Bronchial epithelial cell (primary cell): ENCODE measurements around the gene CNOT8. TPM values are rescaled to one million over a fixed set of nuclear protein-coding genes. Genes with fewer than 3 reads are reported as not detected.

ENCODE experiments used
- DNase-seq: peaks from one replicate; pipeline ENCODE4 v3.0.0-alpha.2; 2010; ENCODE audit warnings: low read depth
- FAIRE-seq: peaks from 2 replicates; lab custom pipeline; 2011; peaks lifted over from hg19 to GRCh38; lab: Jason Lieb, UNC
- H3K27me3 ChIP-seq: 2 replicates; pipeline ENCODE4 v1.5.1; 2011; ENCODE audit warnings: low read length; ENCODE audit not compliant: control insufficient read depth, insufficient read depth
- H3K36me3 ChIP-seq: 2 replicates; pipeline ENCODE4 v1.5.1; 2011; ENCODE audit warnings: low read length; ENCODE audit not compliant: control insufficient read depth, insufficient read depth
- H3K4me3 ChIP-seq: 2 replicates; pipeline ENCODE4 v1.5.1; 2011; ENCODE audit warnings: mild to moderate bottlenecking, low read depth, low read length, control low read depth
- CTCF ChIP-seq: IDR thresholded peaks from 2 replicates; pipeline ENCODE4 v1.5.1; 2011; ENCODE audit warnings: mild to moderate bottlenecking, moderate library complexity, low read length, control low read depth, inconsistent platforms; ENCODE audit not compliant: insufficient read depth, severe bottlenecking
- total RNA-seq: library from RNA; depleted of rRNA; stranded (reverse); fragments of >200 nt; gene quantifications from 2 replicates; pipeline ENCODE4 v1.2.1, GENCODE V29; 2014

The CNOT8 gene
- total RNA-seq, 1 donor from 2014 or later, result 56.1 TPM

- TF ChIP-seq CTCF, result no peak
- H3K36me3 ChIP-seq, result peaks cover 40% of the 10 kb centered on the region
- DNase-seq, result no peak
- no peaks in the 10 kb centered on the region for H3K27me3 ChIP-seq
- no peak for FAIRE-seq
- H3K4me3 ChIP-seq, result no peak overlapping the region
These were observed 43.4 kb upstream of the CNOT8 start for GRCh38 chr5:154815025-154815424.

DNA sequence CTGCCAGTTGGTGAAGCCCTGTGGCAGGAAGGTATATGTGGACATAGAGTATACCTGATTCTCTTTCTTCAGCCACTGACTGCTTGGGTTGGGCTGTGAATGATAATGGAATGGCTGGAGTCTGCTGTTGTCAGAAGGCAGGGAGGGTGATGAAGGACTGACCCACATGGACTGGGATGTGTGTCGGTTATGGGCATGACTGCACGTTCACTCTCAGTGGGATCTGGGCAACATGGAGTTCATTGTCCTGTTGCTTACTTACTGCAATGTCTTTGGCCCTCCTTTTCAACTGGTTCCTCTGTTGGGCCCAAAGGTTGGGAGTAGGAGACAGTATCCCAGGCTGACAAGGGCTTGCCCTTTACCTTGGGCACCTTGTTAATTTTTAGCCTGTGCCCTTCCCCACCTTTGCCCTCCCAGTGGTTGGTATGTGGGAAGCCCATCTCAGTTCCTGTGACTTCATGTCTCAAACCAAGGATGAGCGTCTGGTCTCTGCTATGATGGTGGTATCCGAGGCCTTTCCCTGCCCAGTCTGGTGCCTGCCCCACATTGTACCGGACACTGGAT is 42.7 kb upstream of the CNOT8 start:
- Histone ChIP-seq H3K4me3 (no peak overlapping the region), H3K27me3 (no peaks in the 10 kb centered on the region), H3K36me3 (peaks cover 40% of the 10 kb centered on the region)
- no peak for TF ChIP-seq CTCF
- FAIRE-seq (no peak), DNase-seq (no peak)

- no peak for DNase-seq
- no peak for FAIRE-seq
- TF ChIP-seq CTCF, result no peak
- no peak overlapping the region for H3K4me3 ChIP-seq
- H3K36me3 ChIP-seq, result peaks cover 31% of the 10 kb centered on the region
- no peaks in the 10 kb centered on the region for H3K27me3 ChIP-seq
These were observed 41.4 kb upstream of the CNOT8 start for GRCh38 chr5:154816891-154817492.

DNA sequence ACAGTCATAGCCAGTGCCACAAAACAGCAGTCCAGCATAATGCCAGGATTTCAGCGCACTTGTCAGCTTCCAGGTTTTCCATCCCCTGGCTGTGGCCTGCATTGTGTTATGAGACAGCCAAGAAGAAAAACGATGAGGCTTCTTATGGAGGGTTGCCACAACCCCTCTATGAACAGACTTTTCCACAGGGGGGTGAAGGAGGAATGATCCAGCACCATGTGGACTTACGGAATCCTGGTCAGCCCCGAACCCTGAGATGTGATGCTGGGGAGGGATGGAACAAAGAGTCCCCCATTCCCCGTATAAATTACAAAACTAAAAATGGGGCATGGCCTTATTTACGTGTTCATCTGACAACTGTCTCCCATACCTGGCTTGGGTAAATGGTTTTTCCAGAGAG is 40.6 kb upstream of the CNOT8 start:
- H3K36me3 ChIP-seq, result peaks cover 28% of the 10 kb centered on the region
- FAIRE-seq (no peak), DNase-seq (no peak)
- H3K4me3 ChIP-seq, result no peak overlapping the region
- TF ChIP-seq CTCF, result no peak
- no peaks in the 10 kb centered on the region for H3K27me3 ChIP-seq

GRCh38 chr5:154818471-154819116 is 39.8 kb upstream of the CNOT8 start:
- Histone ChIP-seq H3K27me3 (no peaks in the 10 kb centered on the region), H3K36me3 (peaks cover 22% of the 10 kb centered on the region), H3K4me3 (no peak overlapping the region)
- FAIRE-seq (no peak), DNase-seq (no peak)
- no peak for TF ChIP-seq CTCF
